ENCODE data around the gene FAM8A1.

GRCh38 chr6:17580518-17581048, 19.5 kb upstream of the FAM8A1 start:
- TF ChIP-seq CTCF (conservative IDR thresholded peaks at IDR 0.05; ENCODE audit: low read length): no peak
- TF ChIP-seq EZH2phosphoT487 (IDR thresholded peaks at IDR 0.05; ENCODE audit: borderline replicate concordance, low read depth, low read length): no peak

All from OCI-LY7 (cell line).